RKO (cell line): ENCODE data around the gene HOXD4.

Experiments used
- DNase-seq: peaks from one replicate; pipeline ENCODE4 v3.0.0-alpha.2; 2016; ENCODE audit warnings: low spot score

HOXD4 gene

GRCh38 chr2:176114120-176114929 is 37.0 kb upstream of the HOXD4 start:
- no peak for DNase-seq

- no peak for DNase-seq
These were observed 36.3 kb upstream of the HOXD4 start for GRCh38 chr2:176114930-176115625.

GRCh38 chr2:176115883-176116813 is 35.2 kb upstream of the HOXD4 start, which contains the start of gene HOXD10:
HOXD10 (plus strand) TSS chr2:176116778; CDS start chr2:176116834, 56 bp downstream.
- DNase-seq = no peak

GRCh38 chr2:176117162-176117822 is 34.1 kb upstream of the HOXD4 start:
- DNase-seq = no peak

GRCh38 chr2:176117823-176118371 is 33.5 kb upstream of the HOXD4 start:
- DNase-seq = no peak

GRCh38 chr2:176118601-176119339 is 32.6 kb upstream of the HOXD4 start:
- peak; percentile 77 for DNase-seq

GRCh38 chr2:176120364-176121189 is 30.8 kb upstream of the HOXD4 start:
- no peak for DNase-seq

GRCh38 chr2:176121190-176122051 is 29.9 kb upstream of the HOXD4 start:
- no peak for DNase-seq

- DNase-seq = no peak
These were observed 29.2 kb upstream of the HOXD4 start for GRCh38 chr2:176122052-176122682.

GRCh38 chr2:176122683-176123410 is 28.5 kb upstream of the HOXD4 start, which contains the start of gene HOXD9:
HOXD9 (plus strand) TSS chr2:176122719; CDS start chr2:176122769, 50 bp downstream.
- peak; percentile 75 for DNase-seq

- DNase-seq = peak; percentile 10
These were observed 27.8 kb upstream of the HOXD4 start for GRCh38 chr2:176123411-176124109.

GRCh38 chr2:176124110-176124946 is 27.0 kb upstream of the HOXD4 start:
- peak; percentile 3 for DNase-seq

- DNase-seq = no peak
These were observed 26.2 kb upstream of the HOXD4 start for GRCh38 chr2:176124947-176125771.

- no peak for DNase-seq
These were observed 25.6 kb upstream of the HOXD4 start for GRCh38 chr2:176125772-176126054.
